DND-41 (cell line): ENCODE measurements around the gene CPA2.

Experiments
- ATAC-seq: fragments of 200-7000 bp; cut with Tn5 transposase; 3 replicates; pipeline ENCODE4 v1.9.1; 2021; ENCODE audit warnings: low read depth; ENCODE audit not compliant: insufficient read depth
- DNase-seq: peaks from one replicate; pipeline ENCODE4 v3.0.0-alpha.2; 2020
- H2AFZ ChIP-seq: 2 replicates; pipeline ENCODE4 v1.6.0; 2012; ENCODE audit warnings: low read depth, low read length
- H3K27ac ChIP-seq: 2 replicates; pipeline ENCODE4 v1.5.1; 2012; ENCODE audit warnings: low read length, inconsistent platforms
- H3K27me3 ChIP-seq: fragments of 200-600 bp; sonication (generic); 2 replicates; pipeline ENCODE4 v1.6.0; 2012; ENCODE audit warnings: low read length, mild to moderate bottlenecking, inconsistent platforms; ENCODE audit not compliant: insufficient read depth, poor library complexity
- H3K36me3 ChIP-seq: 2 replicates; pipeline ENCODE4 v1.5.1; 2012; ENCODE audit warnings: low read length, inconsistent platforms; ENCODE audit not compliant: insufficient read depth
- H3K4me1 ChIP-seq: 2 replicates; pipeline ENCODE4 v1.5.1; 2012; ENCODE audit warnings: mild to moderate bottlenecking, low read length; ENCODE audit not compliant: insufficient read depth
- H3K4me2 ChIP-seq: 2 replicates; pipeline ENCODE4 v1.6.0; 2012; ENCODE audit warnings: mild to moderate bottlenecking, moderate library complexity, low read length, inconsistent platforms; ENCODE audit not compliant: insufficient read depth
- H3K4me3 ChIP-seq, 2 experiments: fragments of 200-600 bp in 1 of 2; shearing (Covaris generic) in 1 of 2; 2 replicates each; pipeline ENCODE4 v1.5.1; 2012 to 2016; ENCODE audit warnings: inconsistent platforms in 2 of 2, low read length in 2 of 2, mild to moderate bottlenecking in 2 of 2, low read depth in 1 of 2, moderate library complexity in 1 of 2
- H3K79me2 ChIP-seq: 2 replicates; pipeline ENCODE4 v1.6.0; 2012; ENCODE audit warnings: low read length, inconsistent platforms; ENCODE audit not compliant: insufficient read depth
- H3K9ac ChIP-seq: 2 replicates; pipeline ENCODE4 v1.6.0; 2012; ENCODE audit warnings: low read depth, mild to moderate bottlenecking, inconsistent platforms, low read length, moderate library complexity
- H3K9me3 ChIP-seq: 2 replicates; pipeline ENCODE4 v1.5.1; 2012; ENCODE audit warnings: low read length, moderate library complexity, mild to moderate bottlenecking, inconsistent platforms; ENCODE audit not compliant: insufficient read depth, severe bottlenecking
- H4K20me1 ChIP-seq: 2 replicates; pipeline ENCODE4 v1.6.0; 2012; ENCODE audit warnings: low read length; ENCODE audit not compliant: insufficient read depth
- CTCF ChIP-seq: IDR thresholded peaks from 2 replicates; pipeline ENCODE4 v1.5.1; 2012; ENCODE audit warnings: borderline replicate concordance, low read length, moderate library complexity, mild to moderate bottlenecking; ENCODE audit not compliant: poor library complexity, severe bottlenecking; ENCODE audit errors: extremely low read depth
- EZH2 ChIP-seq: IDR thresholded peaks from 3 replicates; pipeline ENCODE4 v1.6.1; 2012; ENCODE audit warnings: borderline replicate concordance, low read depth, mild to moderate bottlenecking, moderate library complexity, low read length, inconsistent platforms; ENCODE audit not compliant: severe bottlenecking

Gene CPA2

DNA sequence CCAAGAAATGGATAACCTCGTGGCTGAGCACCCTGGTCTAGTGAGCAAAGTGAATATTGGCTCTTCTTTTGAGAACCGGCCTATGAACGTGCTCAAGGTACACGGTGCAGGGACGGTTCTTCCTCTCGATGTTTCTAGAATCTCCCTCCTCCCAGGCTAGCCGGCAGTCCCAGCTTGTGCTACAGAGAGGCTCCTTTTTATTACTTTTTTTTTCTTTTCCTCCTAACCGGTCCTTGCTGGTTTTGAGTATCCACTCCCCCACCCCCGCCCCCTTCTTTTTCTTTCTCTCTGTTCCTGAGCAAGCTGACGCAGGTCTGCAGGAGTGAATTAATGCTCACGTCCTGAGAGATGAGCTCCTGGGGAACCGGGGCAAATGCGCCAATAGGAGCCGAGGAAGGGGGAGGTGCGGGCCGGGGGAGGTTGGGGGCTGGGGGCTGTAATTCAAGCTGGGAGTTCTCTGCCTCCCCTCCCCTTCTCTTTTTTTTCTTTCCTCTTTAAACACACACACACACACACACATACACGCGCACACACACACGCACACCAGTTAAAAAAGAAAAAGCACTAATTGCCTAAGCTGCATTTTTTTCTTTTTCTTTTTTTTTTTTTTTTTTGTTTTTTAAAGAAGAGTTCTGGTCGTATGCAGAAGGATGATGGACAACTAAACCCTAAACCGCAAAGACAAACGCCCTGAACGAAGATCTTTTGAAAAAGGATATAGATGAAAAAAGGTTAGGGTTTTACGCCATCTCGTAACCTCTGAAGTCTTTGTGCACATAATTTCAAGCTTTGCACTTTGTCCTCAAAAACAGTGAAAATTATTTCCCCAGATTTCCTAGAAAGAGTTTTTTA, 6.6 kb downstream of the CPA2 start:
- no peaks in the 10 kb centered on the region for H3K79me2 ChIP-seq
- H2AFZ ChIP-seq, result peak overlapping the region; percentile 25
- H3K4me3 ChIP-seq, result peak overlapping the region in 1 of 2 experiments; percentile 11; a peak in 1 of 4 replicates
- no peak overlapping the region for H3K9ac ChIP-seq
- ATAC-seq (peak; percentile 63), DNase-seq (peak; percentile 34)
- no peaks in the 10 kb centered on the region for H3K36me3 ChIP-seq
- no peaks in the 10 kb centered on the region for H4K20me1 ChIP-seq
- peak overlapping the region; percentile 52 for H3K4me2 ChIP-seq
- H3K27ac ChIP-seq, result peak overlapping the region; percentile 28; the same call in 1 of the 2 replicates
- peaks cover 24% of the 10 kb centered on the region for H3K27me3 ChIP-seq
- TF ChIP-seq CTCF (no peak), EZH2 (no peak)
- no peaks in the 10 kb centered on the region for H3K9me3 ChIP-seq
- peaks cover 19% of the 10 kb centered on the region for H3K4me1 ChIP-seq

DNA sequence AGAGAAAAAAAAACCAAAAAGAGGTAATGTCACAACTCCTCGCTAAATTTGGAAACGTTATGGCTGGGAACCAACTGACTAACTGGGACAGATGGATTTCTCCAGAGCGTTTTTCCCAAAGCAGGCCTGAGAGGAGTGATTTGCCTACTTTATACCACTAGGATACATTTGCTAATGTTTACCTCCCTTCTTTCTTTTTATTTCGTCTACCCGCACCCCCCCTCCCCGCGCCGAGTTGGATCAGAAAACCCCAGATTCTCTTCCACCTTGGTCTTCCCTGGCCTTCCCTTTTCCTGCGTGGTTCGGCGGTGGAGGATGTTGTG, 7.2 kb downstream of the CPA2 start:
- Histone ChIP-seq H3K27me3 (peaks cover 24% of the 10 kb centered on the region), H3K27ac (no peak overlapping the region), H3K9me3 (no peaks in the 10 kb centered on the region), H3K4me1 (peaks cover 19% of the 10 kb centered on the region), H3K9ac (no peak overlapping the region), H3K4me2 (no peak overlapping the region), H4K20me1 (no peaks in the 10 kb centered on the region), H3K4me3 (no peak overlapping the region), H2AFZ (no peak overlapping the region), H3K36me3 (no peaks in the 10 kb centered on the region), H3K79me2 (no peaks in the 10 kb centered on the region)
- no peak for DNase-seq
- peak; percentile 44 for TF ChIP-seq EZH2
- TF ChIP-seq CTCF, result no peak
- ATAC-seq, result no peak

DNA sequence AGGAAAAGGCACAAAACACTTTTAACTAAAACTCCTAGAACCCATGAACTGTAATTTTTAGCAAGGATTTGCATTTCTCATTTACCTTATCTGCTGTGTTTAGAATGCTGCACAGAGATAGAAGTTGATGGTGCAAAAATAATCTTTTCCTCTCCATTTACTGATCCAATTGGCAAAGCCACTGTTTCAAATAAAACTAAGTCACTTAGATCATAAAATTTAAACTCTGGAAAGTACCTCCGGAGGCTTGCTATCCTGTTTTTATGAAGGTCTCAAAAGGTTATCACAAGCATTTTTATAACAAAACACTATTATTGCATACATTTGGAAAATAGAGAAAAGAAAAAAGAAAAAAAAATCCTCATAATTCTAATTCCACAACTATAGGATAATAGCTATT, 7.6 kb downstream of the CPA2 start:
- H3K4me2 ChIP-seq, result no peak overlapping the region
- no peaks in the 10 kb centered on the region for H3K36me3 ChIP-seq
- TF ChIP-seq CTCF (no peak), EZH2 (no peak)
- ATAC-seq (no peak), DNase-seq (no peak)
- no peaks in the 10 kb centered on the region for H3K79me2 ChIP-seq
- H2AFZ ChIP-seq, result no peak overlapping the region
- no peaks in the 10 kb centered on the region for H4K20me1 ChIP-seq
- H3K4me1 ChIP-seq, result peaks cover 16% of the 10 kb centered on the region
- H3K27me3 ChIP-seq, result peaks cover 24% of the 10 kb centered on the region
- H3K27ac ChIP-seq, result no peak overlapping the region
- no peak overlapping the region for H3K9ac ChIP-seq
- no peak overlapping the region for H3K4me3 ChIP-seq
- H3K9me3 ChIP-seq, result no peaks in the 10 kb centered on the region
